OCI-LY7 (cell line): ENCODE data around the gene ELF1.

Experiments
- CTCF ChIP-seq: fragments of 200-600 bp; sonication (generic); conservative IDR thresholded peaks from 2 replicates; pipeline ENCODE4 v1.5.1; 2014; ENCODE audit warnings: mild to moderate bottlenecking, antibody characterized with exemption, low read length, moderate library complexity, mixed read lengths
- EZH2phosphoT487 ChIP-seq: fragments of 200-600 bp; sonication (generic); IDR thresholded peaks from 2 replicates; pipeline ENCODE4 v1.6.1; 2018; ENCODE audit warnings: low read depth, borderline replicate concordance, mild to moderate bottlenecking, mixed run types, antibody characterized with exemption, low read length, moderate library complexity, mixed read lengths

DNA sequence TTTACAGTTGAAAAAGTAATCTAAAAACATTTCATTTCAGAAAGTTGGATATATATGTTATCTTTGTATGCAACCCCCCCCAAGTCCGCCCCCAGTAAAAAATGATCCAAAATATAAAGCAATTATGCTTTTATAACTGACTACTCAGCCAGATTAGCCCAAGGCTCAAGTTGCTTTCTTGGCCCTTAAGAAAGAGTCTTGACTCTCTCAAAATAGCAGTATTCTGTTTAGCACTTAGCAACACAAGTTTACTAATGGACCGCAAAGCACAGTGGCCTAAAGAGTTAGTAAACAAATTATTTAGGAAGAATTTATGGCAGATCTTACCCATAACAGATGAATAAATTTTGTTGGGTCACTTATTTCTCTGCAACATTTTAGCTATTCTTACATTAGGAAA, 86.9 kb downstream of the ELF1 start:
- TF ChIP-seq CTCF (no peak), EZH2phosphoT487 (no peak)
